ENCODE results near the gene DHPS. TPM values are rescaled to one million over a fixed set of nuclear protein-coding genes. Genes with fewer than 3 reads are reported as not detected.

DHPS gene
- total and polyA plus RNA-seq, 2 of the 13 experiments (the other 11 are each of a cell fraction or from before 2014, with no cell fraction given), result 43.3 to 84.3 TPM

- TF ChIP-seq TOPORS (CRISPR knock-in tag; IDR thresholded peaks at IDR 0.05), result no peak
- no peak for TF ChIP-seq CSRNP1 (CRISPR knock-in tag; IDR thresholded peaks at IDR 0.05)
- TF ChIP-seq SP2 (CRISPR knock-in tag; IDR thresholded peaks at IDR 0.05), result no peak
- TF ChIP-seq ZNF850 (CRISPR knock-in tag; conservative IDR thresholded peaks at IDR 0.05), result no peak
- TF ChIP-seq ZNF792 (CRISPR knock-in tag; IDR thresholded peaks at IDR 0.05), result 0 out of 2 replicates have a peak, but pooled peaks have one; percentile 26
- no peak for TF ChIP-seq ZMYM2 (CRISPR knock-in tag; IDR thresholded peaks at IDR 0.05)
- no peak for TF ChIP-seq ZSCAN21 (CRISPR knock-in tag; IDR thresholded peaks at IDR 0.05; ENCODE audit: borderline replicate concordance)
- no peak for TF ChIP-seq RFX1 (IDR thresholded peaks at IDR 0.05)
- TF ChIP-seq EZH2 (conservative IDR thresholded peaks at IDR 0.05; ENCODE audit: low read depth, low read length), result no peak
- TF ChIP-seq RBM39 (IDR thresholded peaks at IDR 0.05; ENCODE audit: low read depth, low read length, poor library complexity, severe bottlenecking), result no peak
- peak; percentile 41; the same call in 1 of the 2 replicates for TF ChIP-seq AKAP8 (CRISPR knock-in tag; IDR thresholded peaks at IDR 0.05)
- TF ChIP-seq RXRA (CRISPR knock-in tag; IDR thresholded peaks at IDR 0.05), result peak; percentile 42; the same call in 1 of the 2 replicates
- no peak for TF ChIP-seq GMEB1 (CRISPR knock-in tag; IDR thresholded peaks at IDR 0.05; ENCODE audit: borderline replicate concordance)
- no peak for TF ChIP-seq ZNF660 (CRISPR knock-in tag; IDR thresholded peaks at IDR 0.05; ENCODE audit: borderline replicate concordance, low read depth)
- TF ChIP-seq ADNP (CRISPR knock-in tag; IDR thresholded peaks at IDR 0.05), result no peak
- TF ChIP-seq CREBL2 (CRISPR knock-in tag; IDR thresholded peaks at IDR 0.05; ENCODE audit: borderline replicate concordance), result 0 out of 2 replicates have a peak, but pooled peaks have one; percentile 46
- no peak for TF ChIP-seq SKIL (CRISPR knock-in tag; IDR thresholded peaks at IDR 0.05; ENCODE audit: borderline replicate concordance)
- no peak for TF ChIP-seq ZNF709 (CRISPR knock-in tag; IDR thresholded peaks at IDR 0.05)
- TF ChIP-seq ARHGAP35 (CRISPR knock-in tag; IDR thresholded peaks at IDR 0.05; ENCODE audit: borderline replicate concordance), result no peak
- no peak for TF ChIP-seq TSC22D2 (CRISPR knock-in tag; IDR thresholded peaks at IDR 0.05; ENCODE audit: borderline replicate concordance)
- TF ChIP-seq ZNF800 (CRISPR knock-in tag; IDR thresholded peaks at IDR 0.05), result no peak
These were observed 39.4 kb upstream of the DHPS start (continued) for GRCh38 chr19:12720851-12721655.
